GM23248 (cell line): ENCODE results near the gene LYST. TPM values are rescaled to one million over a fixed set of nuclear protein-coding genes. Genes with fewer than 3 reads are reported as not detected.
A peak's percentile ranks its signal among the peaks of the same experiment; 100 is the strongest.

Experiments used
- DNase-seq: peaks from one replicate; pipeline ENCODE4 v3.0.0-alpha.2; 2015
- H2AFZ ChIP-seq: fragments of 200-600 bp; sonication (generic); 2 replicates; pipeline ENCODE4 v1.6.1; 2016; ENCODE audit warnings: antibody characterized with exemption
- H3F3A ChIP-seq: fragments of 200-600 bp; sonication (generic); 2 replicates; pipeline ENCODE4 v1.6.1; 2016; ENCODE audit warnings: mild to moderate bottlenecking, antibody characterized with exemption, mixed run types; ENCODE audit not compliant: insufficient read depth
- H3K27ac ChIP-seq: fragments of 200-600 bp; sonication (generic); 2 replicates; pipeline ENCODE4 v1.5.1; 2016; ENCODE audit warnings: mild to moderate bottlenecking
- H3K27me3 ChIP-seq: fragments of 200-600 bp; sonication (generic); replicated peaks from 2 replicates; pipeline ENCODE4 v1.6.1; 2016; ENCODE audit warnings: mild to moderate bottlenecking; ENCODE audit not compliant: insufficient read depth
- H3K36me3 ChIP-seq: fragments of 200-600 bp; sonication (generic); 2 replicates; pipeline ENCODE4 v1.6.1; 2016; ENCODE audit warnings: low read depth, mild to moderate bottlenecking
- H3K4me1 ChIP-seq: fragments of 200-600 bp; sonication (generic); 2 replicates; pipeline ENCODE4 v1.6.1; 2016; ENCODE audit warnings: mild to moderate bottlenecking; ENCODE audit not compliant: insufficient read depth
- H3K4me2 ChIP-seq: fragments of 200-600 bp; sonication (generic); one replicate; pipeline ENCODE4 v1.6.1; 2016; ENCODE audit warnings: mild to moderate bottlenecking; ENCODE audit not compliant: unreplicated experiment
- H3K4me3 ChIP-seq: fragments of 200-600 bp; sonication (generic); 2 replicates; pipeline ENCODE4 v1.5.1; 2016; ENCODE audit warnings: mild to moderate bottlenecking
- H3K79me2 ChIP-seq: fragments of 200-600 bp; sonication (generic); 2 replicates; pipeline ENCODE4 v1.6.1; 2016; ENCODE audit warnings: mild to moderate bottlenecking; ENCODE audit not compliant: insufficient read depth
- H3K9ac ChIP-seq: fragments of 200-600 bp; sonication (generic); 2 replicates; pipeline ENCODE4 v1.6.1; 2016; ENCODE audit warnings: mild to moderate bottlenecking
- H3K9me2 ChIP-seq: fragments of 200-600 bp; sonication (generic); 2 replicates; pipeline ENCODE4 v1.6.1; 2016; ENCODE audit warnings: mixed run types, mild to moderate bottlenecking, moderate library complexity; ENCODE audit not compliant: insufficient read depth
- H3K9me3 ChIP-seq: fragments of 200-600 bp; sonication (generic); one replicate; pipeline ENCODE4 v1.6.1; 2017; ENCODE audit warnings: low read depth
- H4K20me1 ChIP-seq: fragments of 200-600 bp; sonication (generic); 2 replicates; pipeline ENCODE4 v1.6.0; 2016; ENCODE audit not compliant: insufficient read depth
- EZH2 ChIP-seq: fragments of 200-600 bp; sonication (generic); IDR thresholded peaks from 2 replicates; pipeline ENCODE4 v1.6.1; 2018; ENCODE audit warnings: antibody characterized with exemption, mild to moderate bottlenecking; ENCODE audit not compliant: insufficient read depth, poor library complexity, severe bottlenecking
- EZH2phosphoT487 ChIP-seq: fragments of 200-600 bp; sonication (generic); IDR thresholded peaks from 2 replicates; pipeline ENCODE4 v1.6.1; 2018; ENCODE audit warnings: antibody characterized with exemption, moderate library complexity, mild to moderate bottlenecking, low read depth; ENCODE audit not compliant: insufficient read depth
- WGBS, 2 experiments: methylation state at CpG; one replicate each; pipeline ENCODE4 v1.1.6; 2015 to 2017; ENCODE audit warnings: low lambda C conversion rate in 2 of 2, low coverage in 1 of 2; ENCODE audit errors: missing lambda C conversion rate in 2 of 2; 5-methylcytosine and 5-hydroxymethylcytosine counted together
- in situ Hi-C: fragments of 300-500 bp; cut with MboI; formaldehyde crosslinking; loops from 2 replicates; pipeline ENCODE4 v1.15.0; 2020
- polyA plus RNA-seq: library from polyadenylated mRNA; unstranded; fragments of >200 nt; fragmentation: Nextera tagmentation; extraction: Ambion mirVana; gene quantifications from 2 replicates; pipeline ENCODE4 v1.2.1, GENCODE V29; 2016
- total RNA-seq: library from RNA; depleted of rRNA; stranded (reverse); fragments of >200 nt; shearing (Covaris generic); gene quantifications from 2 replicates; pipeline ENCODE4 v1.2.3, GENCODE V29; 2014

LYST gene
- total and polyA plus RNA-seq, 2 experiments from 2014 or later, result 5.1 to 9.0 TPM

DNA sequence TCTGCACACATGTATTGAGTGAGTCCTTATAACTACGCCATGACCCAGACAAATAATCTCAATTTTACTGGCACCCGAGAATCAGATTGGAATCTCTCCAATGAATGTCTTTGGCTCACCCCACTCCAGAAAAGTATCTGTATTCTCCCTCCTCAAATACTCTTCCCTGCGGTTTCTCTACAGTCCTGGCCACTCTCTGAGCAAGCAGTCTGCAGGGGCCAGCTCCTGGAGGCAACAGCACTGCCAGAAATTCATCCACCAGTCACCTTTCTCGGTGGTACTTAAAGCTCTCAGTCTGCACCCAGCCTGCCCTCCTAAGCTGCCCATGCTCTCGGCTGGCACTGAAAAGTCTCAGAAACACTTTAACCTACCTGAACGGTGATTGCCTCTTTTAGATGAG lies 16.1 kb upstream of the LYST start:
- peak overlapping the region; percentile 52 for H3K9ac ChIP-seq

DNA sequence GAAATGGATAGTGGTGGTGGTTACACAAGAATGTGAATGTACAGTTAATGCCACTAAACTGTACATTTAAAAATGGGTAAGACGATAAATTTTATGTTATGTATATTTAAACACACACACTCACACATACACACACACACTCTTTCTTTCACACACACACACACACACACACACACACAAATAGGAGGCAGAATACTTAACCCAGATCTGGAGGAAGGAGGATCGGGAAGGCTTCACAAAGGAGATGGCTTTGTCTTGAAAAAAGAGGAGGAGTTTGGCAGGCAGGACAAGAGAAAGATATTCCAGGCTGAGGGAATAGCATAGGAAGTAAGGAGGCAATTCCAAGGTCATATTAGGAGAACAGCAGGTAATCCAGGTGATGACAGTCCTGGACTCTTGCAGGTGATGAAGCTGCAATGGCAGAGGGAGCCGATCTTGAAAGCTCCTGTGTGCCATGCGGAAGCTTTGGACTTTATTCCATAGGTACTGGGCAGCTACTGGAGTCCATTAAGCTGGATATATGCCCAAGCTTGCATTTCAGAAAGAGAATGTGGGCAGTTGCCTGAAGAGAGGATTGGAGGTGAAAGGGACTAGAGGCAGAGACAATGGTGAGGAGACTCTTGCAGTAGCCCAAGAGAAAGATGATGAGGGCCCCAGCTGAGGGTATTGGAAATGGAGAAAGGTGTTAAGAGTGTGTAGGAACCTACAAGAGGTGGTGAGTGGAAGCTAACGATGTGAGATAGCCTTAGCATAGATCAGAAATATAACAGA lies 15.4 kb upstream of the LYST start:
- H3F3A ChIP-seq, result peaks cover 12% of the 10 kb centered on the region
- H3K9me2 ChIP-seq, result no peaks in the 10 kb centered on the region
- no peak for DNase-seq
- H3K4me3 ChIP-seq, result no peak overlapping the region
- H3K4me2 ChIP-seq, result no peak overlapping the region
- no peak overlapping the region for H3K9ac ChIP-seq
- H3K9me3 ChIP-seq, result no peaks in the 10 kb centered on the region
- 94 to 98% methylated on average over 5 of the region's 5 CpGs for WGBS, 2 experiments
- H3K27me3 ChIP-seq, result no peaks in the 10 kb centered on the region
- no peaks in the 10 kb centered on the region for H3K79me2 ChIP-seq
- TF ChIP-seq EZH2 (no peak), EZH2phosphoT487 (no peak)
- peaks cover 10% of the 10 kb centered on the region for H3K4me1 ChIP-seq
- no peaks in the 10 kb centered on the region for H3K36me3 ChIP-seq
- no peak overlapping the region for H3K27ac ChIP-seq
- no peaks in the 10 kb centered on the region for H4K20me1 ChIP-seq
- no peak overlapping the region for H2AFZ ChIP-seq
- in situ Hi-C loops, result no loop called here

More for the DNA sequence above, 16.1 kb upstream of the LYST start:
- Histone ChIP-seq H3K79me2 (no peaks in the 10 kb centered on the region), H3K27me3 (no peaks in the 10 kb centered on the region), H3K4me3 (peak overlapping the region; percentile 53), H3K9me3 (no peaks in the 10 kb centered on the region), H2AFZ (peak overlapping the region; percentile 29), H3K4me1 (peaks cover 10% of the 10 kb centered on the region), H4K20me1 (no peaks in the 10 kb centered on the region), H3K4me2 (peak overlapping the region; percentile 84), H3K27ac (peak overlapping the region; percentile 79), H3F3A (peaks cover 12% of the 10 kb centered on the region), H3K36me3 (no peaks in the 10 kb centered on the region), H3K9me2 (no peaks in the 10 kb centered on the region)
- peak; percentile 35 for DNase-seq
- TF ChIP-seq EZH2phosphoT487 (no peak), EZH2 (no peak)
- in situ Hi-C loops, result no loop called here
- WGBS, 2 experiments, result 44 to 45% methylated on average over 6 of the region's 6 CpGs

GRCh38 chr1:235878082-235878811 lies 11.5 kb upstream of the LYST start:
- 77 to 80% methylated on average over 6 of the region's 6 CpGs for WGBS, 2 experiments
- Histone ChIP-seq H2AFZ (no peak overlapping the region), H4K20me1 (no peaks in the 10 kb centered on the region), H3F3A (peaks cover 12% of the 10 kb centered on the region), H3K27me3 (no peaks in the 10 kb centered on the region), H3K27ac (no peak overlapping the region), H3K9ac (no peak overlapping the region), H3K79me2 (no peaks in the 10 kb centered on the region), H3K9me2 (no peaks in the 10 kb centered on the region), H3K9me3 (no peaks in the 10 kb centered on the region), H3K4me2 (no peak overlapping the region), H3K4me3 (no peak overlapping the region), H3K36me3 (no peaks in the 10 kb centered on the region), H3K4me1 (peaks cover 10% of the 10 kb centered on the region)
- DNase-seq, result no peak
- no peak for TF ChIP-seq EZH2phosphoT487
- TF ChIP-seq EZH2, result no peak
- in situ Hi-C loops, result no loop called here

GRCh38 chr1:235876402-235876841 lies 9.7 kb upstream of the LYST start:
- Histone ChIP-seq H3K4me3 (no peak overlapping the region), H3K27me3 (no peaks in the 10 kb centered on the region), H3K9me2 (no peaks in the 10 kb centered on the region), H4K20me1 (no peaks in the 10 kb centered on the region), H3K4me1 (no peaks in the 10 kb centered on the region), H3K79me2 (no peaks in the 10 kb centered on the region), H3F3A (no peaks in the 10 kb centered on the region), H3K9me3 (no peaks in the 10 kb centered on the region), H2AFZ (no peak overlapping the region), H3K4me2 (no peak overlapping the region), H3K27ac (no peak overlapping the region), H3K9ac (no peak overlapping the region), H3K36me3 (no peaks in the 10 kb centered on the region)
- no peak for DNase-seq
- in situ Hi-C loops, result no loop called here
- TF ChIP-seq EZH2, result no peak
- 50 to 53% methylated on average over 2 of the region's 2 CpGs for WGBS, 2 experiments
